KOPT-K1 (cell line): ENCODE measurements around the gene GALNTL6.

Experiments used
- H3K27ac ChIP-seq: fragments of 200-600 bp; sonication (generic); 2 replicates; pipeline ENCODE4 v1.5.1; 2016; ENCODE audit warnings: antibody characterized with exemption, mild to moderate bottlenecking, low read depth, low read length; ENCODE audit not compliant: poor library complexity, severe bottlenecking
- H3K36me3 ChIP-seq: fragments of 200-600 bp; sonication (generic); 2 replicates; pipeline ENCODE4 v1.5.1; 2017; ENCODE audit warnings: antibody characterized with exemption, mild to moderate bottlenecking, low read length, moderate library complexity; ENCODE audit not compliant: insufficient read depth
- H3K9me3 ChIP-seq: fragments of 200-600 bp; sonication (generic); 2 replicates; pipeline ENCODE4 v1.5.1; 2017; ENCODE audit warnings: antibody characterized with exemption, low read length, mild to moderate bottlenecking; ENCODE audit not compliant: insufficient read depth, poor library complexity, severe bottlenecking

The GALNTL6 gene

DNA sequence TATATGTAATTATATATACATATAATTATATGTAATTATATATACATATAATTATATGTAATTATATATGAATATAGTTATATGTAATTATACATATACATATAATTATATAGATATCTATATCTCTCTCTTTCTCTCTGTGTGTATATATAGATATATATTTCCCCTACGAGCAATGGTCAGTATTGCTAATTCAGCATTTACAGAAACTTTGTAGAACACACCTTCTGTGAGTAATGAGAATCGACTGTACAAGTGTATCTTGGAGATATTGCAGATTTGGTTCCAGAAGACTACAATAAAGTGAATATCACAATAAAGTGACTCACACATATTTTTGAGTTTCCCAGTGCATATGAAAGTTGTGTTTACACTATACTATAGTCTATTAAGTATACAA is 33.7 kb downstream of the GALNTL6 start:
- Histone ChIP-seq H3K27ac (no peak overlapping the region), H3K9me3 (no peaks in the 10 kb centered on the region), H3K36me3 (no peaks in the 10 kb centered on the region)

DNA sequence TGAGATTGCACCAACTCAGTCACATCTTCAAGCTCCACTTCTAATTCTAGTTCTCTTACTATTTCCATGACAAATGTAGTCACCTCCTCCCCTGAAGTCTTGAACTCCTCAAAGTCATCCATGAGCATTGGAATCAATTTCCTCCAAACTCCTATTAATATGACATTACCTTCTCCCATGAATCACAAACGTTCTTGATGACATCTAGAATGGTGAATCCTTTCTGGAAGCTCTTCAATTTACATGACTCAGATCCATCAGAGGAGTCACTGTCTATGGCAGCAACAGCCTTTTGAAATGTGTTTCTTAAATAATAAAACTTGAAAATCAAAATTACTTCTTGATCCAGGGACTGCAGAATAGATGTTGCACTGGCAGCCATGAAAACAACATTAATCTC is 34.5 kb downstream of the GALNTL6 start:
- Histone ChIP-seq H3K36me3 (no peaks in the 10 kb centered on the region), H3K9me3 (no peaks in the 10 kb centered on the region), H3K27ac (no peak overlapping the region)

DNA sequence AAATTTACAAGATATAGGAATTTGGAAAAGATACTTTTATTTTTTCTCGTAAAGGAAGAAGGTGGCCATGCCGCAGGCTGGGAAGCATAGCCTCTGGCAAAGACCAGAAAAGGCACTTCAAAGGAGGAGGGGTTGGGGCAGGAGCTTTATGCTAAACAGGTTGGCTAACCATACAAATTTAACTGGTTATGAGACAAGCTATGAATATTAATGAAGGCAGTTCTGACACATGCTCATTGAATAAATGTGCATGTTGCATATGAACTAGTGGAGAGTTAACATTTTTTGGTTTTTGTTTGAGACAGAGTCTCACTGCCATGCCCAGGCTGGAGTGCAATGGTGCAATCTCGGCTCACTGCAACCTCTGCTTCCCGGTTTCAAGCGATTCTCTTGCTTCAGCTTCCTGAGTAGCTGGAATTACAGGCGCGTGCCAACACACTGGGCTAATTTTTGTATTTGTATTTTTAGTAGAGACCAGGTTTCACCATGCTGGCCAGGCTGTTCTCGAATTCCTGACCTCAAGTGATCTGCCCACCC is 36.5 kb downstream of the GALNTL6 start:
- H3K27ac ChIP-seq, result no peak overlapping the region

DNA sequence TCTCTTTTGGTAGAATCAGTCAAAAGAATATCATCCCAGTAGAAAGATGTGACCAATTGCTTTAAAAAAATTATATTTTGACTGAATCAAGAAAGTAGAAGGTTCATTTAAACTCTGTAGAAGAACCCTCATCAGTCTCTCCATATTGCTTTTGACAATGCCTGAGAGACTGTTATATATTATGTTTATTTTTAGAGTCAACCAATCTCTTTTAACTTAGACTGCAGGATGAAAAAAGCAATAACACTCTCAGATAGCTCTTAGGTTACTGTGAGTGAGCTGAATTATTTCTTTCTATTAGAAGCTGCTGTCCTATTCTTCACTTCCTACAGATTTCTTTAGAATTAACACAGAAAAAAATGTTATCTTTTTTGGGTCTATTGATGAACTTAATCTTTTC is 38.1 kb downstream of the GALNTL6 start:
- H3K36me3 ChIP-seq, result no peaks in the 10 kb centered on the region
- no peak overlapping the region for H3K27ac ChIP-seq
- H3K9me3 ChIP-seq, result no peaks in the 10 kb centered on the region

More for the DNA sequence above, 36.5 kb downstream of the GALNTL6 start:
- Histone ChIP-seq H3K9me3 (no peaks in the 10 kb centered on the region), H3K36me3 (no peaks in the 10 kb centered on the region)

DNA sequence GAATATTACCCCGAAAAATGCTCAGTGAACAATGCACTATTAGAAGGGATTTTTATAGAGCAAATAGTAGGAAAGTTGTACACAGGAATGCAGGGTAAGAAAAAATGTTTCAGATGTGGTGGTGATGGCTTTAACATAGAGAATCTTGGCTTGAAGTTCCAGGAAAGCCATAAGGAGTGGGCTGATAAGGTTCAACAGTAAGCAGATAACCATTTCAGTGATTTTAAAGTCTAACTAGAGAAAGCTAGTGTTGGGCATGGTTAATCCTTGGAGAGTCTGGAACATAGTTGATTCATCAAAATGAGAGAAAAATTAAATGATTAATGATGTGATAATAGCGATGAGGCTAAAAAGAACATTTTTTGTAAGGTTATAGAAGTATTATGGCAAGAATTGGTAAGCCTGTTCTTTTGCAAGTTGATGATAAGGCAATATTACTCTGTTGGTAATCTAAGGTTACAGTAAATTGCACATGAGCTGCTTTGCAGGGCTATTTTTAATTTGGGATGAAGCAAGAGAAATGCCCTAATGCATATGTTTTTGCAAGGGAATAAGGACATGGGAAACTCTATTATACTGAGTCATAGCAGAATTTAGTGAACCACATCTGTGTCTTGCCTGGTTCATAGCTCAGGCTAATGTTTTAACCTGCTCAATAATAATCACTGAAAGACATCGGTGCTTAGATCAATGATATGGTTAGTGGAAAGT is 44.3 kb downstream of the GALNTL6 start:
- Histone ChIP-seq H3K36me3 (no peaks in the 10 kb centered on the region), H3K27ac (no peak overlapping the region), H3K9me3 (no peaks in the 10 kb centered on the region)

DNA sequence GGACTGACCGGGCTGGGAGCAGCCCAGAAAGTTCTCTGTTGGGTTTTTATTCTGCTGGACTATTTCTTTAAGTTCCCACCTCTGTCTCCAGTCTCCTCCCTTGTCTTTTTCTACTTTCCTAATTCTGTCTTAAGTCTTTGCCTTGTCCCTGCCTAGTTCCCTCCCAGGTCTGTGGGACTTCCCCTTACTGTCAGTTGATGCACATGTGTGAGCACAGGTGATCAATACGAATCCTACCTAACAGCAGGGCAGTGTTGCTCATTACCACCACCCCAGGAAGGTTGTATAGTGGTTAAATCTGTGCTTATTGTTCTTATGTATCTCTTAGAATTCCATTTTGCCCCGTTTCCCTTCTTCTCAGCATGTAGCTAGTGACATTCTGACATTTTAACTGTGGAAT is 62.1 kb downstream of the GALNTL6 start:
- Histone ChIP-seq H3K27ac (no peak overlapping the region), H3K36me3 (no peaks in the 10 kb centered on the region), H3K9me3 (no peaks in the 10 kb centered on the region)

DNA sequence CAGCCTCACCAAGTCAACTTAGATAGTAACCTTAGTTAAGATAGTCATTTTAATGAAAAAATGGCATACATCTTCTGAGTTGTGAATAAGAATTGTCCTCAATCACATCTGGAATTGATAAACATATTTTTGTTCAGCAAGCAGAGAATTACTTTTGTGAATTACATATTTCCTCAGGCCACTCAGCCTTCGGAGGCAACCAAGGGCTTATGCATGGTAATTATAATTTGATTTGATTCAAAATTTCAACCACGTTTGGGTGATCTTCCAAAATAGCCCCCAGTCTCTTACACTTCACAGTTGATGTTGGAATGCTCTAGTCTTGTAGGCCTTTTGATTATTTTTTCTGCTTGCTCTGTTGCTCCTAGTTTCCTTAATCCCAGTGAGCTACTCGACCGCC is 63.4 kb downstream of the GALNTL6 start:
- no peak overlapping the region for H3K27ac ChIP-seq
- H3K36me3 ChIP-seq, result no peaks in the 10 kb centered on the region
- no peaks in the 10 kb centered on the region for H3K9me3 ChIP-seq

DNA sequence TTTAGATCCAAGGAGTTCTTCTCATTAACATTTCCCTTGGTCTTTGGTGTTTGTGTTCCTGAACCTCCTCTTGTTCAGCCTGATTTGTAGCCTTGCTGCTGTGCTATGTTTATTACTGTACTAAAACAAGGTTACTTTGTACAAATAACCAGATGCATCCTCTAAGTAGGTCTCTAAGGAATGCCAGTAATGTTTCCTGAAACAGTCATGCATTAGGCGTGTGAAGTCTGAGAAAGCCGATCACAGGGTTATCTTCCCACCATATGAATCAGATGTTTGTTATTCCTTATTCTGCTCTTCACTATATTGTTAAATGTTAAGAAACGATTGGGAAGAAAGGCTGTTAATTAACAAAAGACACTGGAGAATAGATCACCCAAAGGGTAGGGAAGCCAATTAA is 66.9 kb downstream of the GALNTL6 start:
- Histone ChIP-seq H3K36me3 (no peaks in the 10 kb centered on the region), H3K9me3 (no peaks in the 10 kb centered on the region), H3K27ac (no peak overlapping the region)

DNA sequence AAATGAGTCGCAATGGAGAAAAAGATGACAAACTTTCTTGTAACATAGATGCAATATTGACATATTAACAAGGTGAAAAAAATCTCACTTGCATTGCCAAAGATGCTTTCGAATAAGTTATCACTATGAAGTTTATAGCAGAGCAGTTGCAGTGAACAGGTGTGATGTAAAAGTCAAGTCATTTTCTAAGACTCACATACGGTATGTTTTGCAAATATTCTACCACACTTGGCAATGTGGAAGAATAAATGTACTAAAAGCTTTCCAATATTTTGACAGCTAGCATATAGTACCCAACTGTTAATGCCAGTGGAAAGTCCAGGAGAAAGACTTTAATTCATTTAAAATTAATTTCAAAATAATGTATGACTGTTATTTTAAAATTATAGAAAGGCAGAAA is 76.5 kb downstream of the GALNTL6 start:
- H3K36me3 ChIP-seq, result no peaks in the 10 kb centered on the region
- H3K9me3 ChIP-seq, result no peaks in the 10 kb centered on the region

DNA sequence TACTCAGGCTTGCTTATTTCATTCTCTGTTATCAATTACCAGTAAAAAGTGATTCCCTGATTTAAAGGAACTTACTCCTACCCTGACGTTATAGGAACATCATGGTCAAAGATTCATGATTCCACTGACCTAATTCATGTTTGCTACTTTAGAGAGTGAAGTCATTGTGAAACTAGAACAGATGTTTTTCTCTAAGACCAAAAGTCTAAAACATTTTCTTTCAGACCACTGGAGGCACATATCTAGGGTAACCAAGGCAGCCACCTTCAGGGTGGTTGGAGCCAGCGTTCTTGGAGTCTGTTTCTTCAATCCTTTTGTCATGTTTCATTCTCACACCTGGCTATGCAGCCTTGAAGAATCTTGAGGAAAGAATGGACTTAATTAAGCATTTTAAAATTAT is 77.8 kb downstream of the GALNTL6 start:
- Histone ChIP-seq H3K36me3 (no peaks in the 10 kb centered on the region), H3K9me3 (no peaks in the 10 kb centered on the region), H3K27ac (no peak overlapping the region)

More for the DNA sequence above, 76.5 kb downstream of the GALNTL6 start:
- H3K27ac ChIP-seq, result no peak overlapping the region

DNA sequence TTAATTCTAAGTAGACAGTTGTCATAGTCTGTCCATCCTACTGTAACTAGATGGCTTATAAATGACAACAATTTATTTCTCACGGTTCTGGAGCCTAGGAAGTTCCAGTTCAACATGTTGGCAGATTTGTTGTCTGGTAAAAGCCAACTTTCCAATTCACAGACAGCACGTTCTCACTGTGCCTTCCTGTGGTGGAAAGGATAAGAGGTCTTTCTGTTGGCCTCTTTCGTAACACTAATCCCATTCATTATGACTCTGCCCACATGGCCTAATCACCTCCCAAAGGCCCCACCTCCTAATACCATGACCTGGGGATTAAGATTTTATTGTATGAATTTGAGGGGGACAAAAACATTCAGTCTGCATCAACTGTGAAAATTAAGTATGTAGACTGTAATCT is 83.2 kb downstream of the GALNTL6 start:
- Histone ChIP-seq H3K36me3 (no peaks in the 10 kb centered on the region), H3K9me3 (no peaks in the 10 kb centered on the region), H3K27ac (no peak overlapping the region)

DNA sequence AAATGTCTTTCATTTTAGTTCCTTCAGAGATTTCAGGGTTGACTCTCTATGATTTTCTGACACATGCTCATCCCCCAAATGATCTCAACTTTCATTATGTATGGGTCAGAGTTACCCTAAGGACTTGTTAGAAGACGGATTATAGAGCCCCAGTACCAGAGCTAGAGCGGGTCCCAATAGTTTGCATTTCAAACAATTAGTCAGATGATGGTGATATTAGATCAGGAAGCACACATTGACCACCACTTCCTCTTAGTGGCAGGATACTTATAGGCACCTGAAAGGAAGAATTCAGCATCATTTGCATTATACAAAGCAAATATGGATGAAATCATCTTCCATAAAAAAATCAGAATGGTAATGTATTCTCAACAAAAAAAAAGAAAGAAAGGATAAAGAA is 106.1 kb downstream of the GALNTL6 start:
- H3K27ac ChIP-seq, result no peak overlapping the region
- H3K36me3 ChIP-seq, result no peaks in the 10 kb centered on the region
- no peaks in the 10 kb centered on the region for H3K9me3 ChIP-seq

DNA sequence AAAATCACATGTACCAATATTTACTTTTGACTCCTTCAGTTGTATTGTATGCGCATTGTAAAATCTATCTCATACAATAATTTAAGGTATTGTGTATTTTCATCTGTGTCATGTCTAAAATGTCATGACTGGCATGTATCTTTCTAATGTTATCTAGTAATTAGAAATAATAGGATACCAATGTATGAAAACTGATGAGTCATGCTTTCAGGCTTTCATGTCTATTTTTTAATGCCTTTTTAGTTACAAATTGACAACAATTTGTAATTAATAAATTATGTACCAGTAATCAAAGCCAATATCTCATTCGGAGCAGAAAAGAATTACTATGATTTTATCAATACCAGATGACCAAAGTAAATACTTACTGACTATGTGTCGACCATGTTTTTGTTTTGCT is 107.7 kb downstream of the GALNTL6 start:
- no peak overlapping the region for H3K27ac ChIP-seq
- H3K36me3 ChIP-seq, result no peaks in the 10 kb centered on the region
- no peaks in the 10 kb centered on the region for H3K9me3 ChIP-seq

DNA sequence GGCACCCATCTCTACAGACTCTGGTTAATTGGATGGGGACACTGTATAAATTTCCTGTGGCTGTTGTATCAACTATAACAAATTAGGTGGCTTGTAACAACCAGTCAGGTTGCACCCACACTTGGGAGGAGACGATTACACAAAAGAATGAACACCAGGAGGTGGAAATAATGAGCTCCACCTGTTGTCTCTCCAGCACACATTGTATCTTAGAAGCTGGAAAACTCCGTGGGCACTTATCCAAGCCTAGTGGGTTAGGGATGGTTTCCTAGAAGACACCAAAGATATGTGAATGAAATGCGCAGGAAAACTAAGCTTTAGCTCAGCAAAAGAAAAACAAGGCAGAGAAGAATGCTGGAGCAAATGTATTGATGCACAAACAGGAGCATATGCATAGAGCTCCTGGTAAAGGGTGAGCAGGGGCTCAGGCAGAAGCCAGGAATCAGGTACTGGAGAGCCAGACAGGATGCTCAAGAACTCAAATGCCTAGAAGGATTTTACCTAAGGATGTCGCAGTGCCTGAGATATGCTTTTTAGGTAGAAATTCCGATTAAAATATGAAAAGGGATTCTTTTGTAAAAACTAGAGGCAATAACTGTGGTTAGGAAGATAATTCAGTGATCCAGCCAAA is 111.7 kb downstream of the GALNTL6 start:
- H3K36me3 ChIP-seq, result no peaks in the 10 kb centered on the region
- H3K27ac ChIP-seq, result no peak overlapping the region
- H3K9me3 ChIP-seq, result no peaks in the 10 kb centered on the region

DNA sequence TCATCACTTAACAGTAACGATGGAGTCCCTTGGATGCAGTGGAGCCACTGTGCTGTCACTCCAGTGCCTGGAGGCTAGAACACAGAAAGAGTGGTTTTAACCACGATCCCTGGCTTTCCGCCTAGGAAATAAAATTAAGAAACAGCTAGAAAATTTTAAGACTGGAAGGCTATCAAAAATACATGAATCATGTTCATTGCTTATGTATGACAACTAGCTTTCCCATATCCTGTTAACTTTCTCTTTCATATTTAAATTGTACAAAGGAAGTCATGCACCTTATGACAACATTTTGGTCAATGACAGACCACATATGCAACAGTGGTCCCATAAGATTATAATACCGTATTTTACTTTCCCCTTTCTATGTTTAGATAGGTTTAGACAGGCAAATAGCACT is 115.1 kb downstream of the GALNTL6 start:
- no peak overlapping the region for H3K27ac ChIP-seq
- H3K36me3 ChIP-seq, result no peaks in the 10 kb centered on the region

DNA sequence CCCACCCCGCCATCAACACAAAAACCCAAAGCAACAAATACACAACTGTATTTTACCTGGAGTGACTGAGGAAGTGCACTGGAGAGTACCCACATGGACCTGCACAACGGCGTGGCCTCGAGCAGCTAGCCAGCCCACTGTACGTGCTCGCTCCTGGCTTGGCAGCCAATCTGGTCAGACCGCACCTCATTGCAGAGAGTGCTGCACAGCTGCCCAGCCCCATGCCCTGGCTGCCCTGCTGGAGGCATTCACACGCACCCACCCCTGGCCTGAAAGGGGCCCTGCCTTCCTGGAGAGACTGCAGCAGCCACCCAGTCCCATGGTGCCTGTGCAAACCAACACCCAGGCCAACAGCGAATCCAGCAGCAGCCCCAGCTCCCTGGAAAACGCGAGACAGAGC is 116.3 kb downstream of the GALNTL6 start:
- Histone ChIP-seq H3K27ac (no peak overlapping the region), H3K36me3 (no peaks in the 10 kb centered on the region), H3K9me3 (no peaks in the 10 kb centered on the region)

More for the DNA sequence above, 115.1 kb downstream of the GALNTL6 start:
- H3K9me3 ChIP-seq, result no peaks in the 10 kb centered on the region
